HepG2 (cell line): ENCODE data around the gene MTHFD2. TPM values are rescaled to one million over a fixed set of nuclear protein-coding genes. Genes with fewer than 3 reads are reported as not detected.

Source experiments
- ATAC-seq: fragments of 200-7000 bp; cut with Tn5 transposase; 3 replicates; pipeline ENCODE4 v1.9.1; 2020; ENCODE audit warnings: mild to moderate bottlenecking, moderate library complexity
- BruUV-seq: library from RNA; stranded (reverse); fragments of 400-500 nt; replicated peaks from 2 replicates; lab custom pipeline; 2021; lab: Mats Ljungman, UMichigan
- CTCF ChIA-PET: fragments of 300-600 bp; formaldehyde crosslinking; extraction: SDS; loops from one replicate; lab custom pipeline; 2021; ENCODE audit warnings: low total read pairs, inconsistent platforms, low intra/inter-chr PET ratio; lab: Yijun Ruan, JAX
- POLR2A ChIA-PET: fragments of 350-600 bp; sonication (Branson Sonifier 250); formaldehyde crosslinking; loops from one replicate; lab custom pipeline; 2020; ENCODE audit warnings: antibody characterized with exemption, inconsistent platforms; lab: Yijun Ruan, JAX
- DNase-seq: peaks from one replicate; pipeline ENCODE4 v3.0.0-alpha.2; 2015; ENCODE audit warnings: low spot score
- FAIRE-seq: peaks from 3 replicates; lab custom pipeline; 2011; peaks lifted over from hg19 to GRCh38; lab: Jason Lieb, UNC
- H2AFZ ChIP-seq: one replicate; pipeline ENCODE4 v1.6.1; 2011; ENCODE audit warnings: low read length, inconsistent platforms
- H3K27ac ChIP-seq: fragments of 300-600 bp; 3 replicates; pipeline ENCODE4 v1.8.0; 2011; ENCODE audit warnings: mixed run types, mild to moderate bottlenecking, mixed read lengths, low read length, inconsistent platforms; ENCODE audit not compliant: insufficient read depth; ENCODE audit errors: extremely low read length
- H3K27me3 ChIP-seq, 2 experiments: fragments of 200-600 bp in 1 of 2; 2 replicates in 1 of 2; 3 replicates in 1 of 2; pipeline versions ENCODE4 v1.6.0 to v1.8.0; 2011; ENCODE audit warnings: low read length in 2 of 2, mild to moderate bottlenecking in 2 of 2, moderate library complexity in 2 of 2, inconsistent platforms in 1 of 2; ENCODE audit not compliant: insufficient read depth in 2 of 2, control insufficient read depth in 1 of 2
- H3K36me3 ChIP-seq, 2 experiments: fragments of 200-600 bp in 1 of 2; replicated peaks in 1 of 2; 2 replicates in 1 of 2; 3 replicates in 1 of 2; pipeline versions ENCODE4 v1.5.1 to v1.8.0; 2011; ENCODE audit warnings: low read length in 2 of 2, inconsistent platforms in 1 of 2; ENCODE audit not compliant: insufficient read depth in 2 of 2, control insufficient read depth in 1 of 2
- H3K4me1 ChIP-seq: 2 replicates; pipeline ENCODE4 v1.5.1; 2012; ENCODE audit warnings: low read length, inconsistent platforms; ENCODE audit not compliant: insufficient read depth
- H3K4me2 ChIP-seq: 2 replicates; pipeline ENCODE4 v1.6.0; 2011; ENCODE audit warnings: low read depth, low read length, inconsistent platforms
- H3K4me3 ChIP-seq, 3 experiments: fragments of 200-600 bp in 1 of 3; sonication (generic), shearing (Covaris generic) in 1 of 3; replicated peaks in 1 of 3; 2 replicates each; pipeline ENCODE4 v1.5.1; 2011 to 2016; ENCODE audit warnings: low read length in 3 of 3, inconsistent platforms in 2 of 3, low read depth in 2 of 3, mild to moderate bottlenecking in 2 of 3, control low read depth in 1 of 3, mixed read lengths in 1 of 3; ENCODE audit not compliant: insufficient read depth in 1 of 3
- H3K79me2 ChIP-seq: one replicate; pipeline ENCODE4 v1.6.1; 2011; ENCODE audit warnings: low read length, inconsistent platforms; ENCODE audit not compliant: insufficient read depth
- H3K9ac ChIP-seq: 2 replicates; pipeline ENCODE4 v1.6.0; 2011; ENCODE audit warnings: mild to moderate bottlenecking, low read depth, low read length, inconsistent platforms; ENCODE audit not compliant: insufficient read depth
- H3K9me3 ChIP-seq: 2 replicates; pipeline ENCODE4 v1.5.1; 2012; ENCODE audit warnings: mild to moderate bottlenecking, low read length
- H4K20me1 ChIP-seq: 2 replicates; pipeline ENCODE4 v1.6.0; 2011; ENCODE audit warnings: inconsistent platforms, mild to moderate bottlenecking, low read length, moderate library complexity; ENCODE audit not compliant: insufficient read depth
- ERF ChIP-seq: IDR thresholded peaks from 2 replicates; pipeline ENCODE4 v1.6.1; 2018; ENCODE audit warnings: missing biosample characterization, missing genetic modification reagents
- ESRRA ChIP-seq: sonication (generic); formaldehyde crosslinking; IDR thresholded peaks from 2 replicates; pipeline ENCODE4 v1.5.1; 2020; ENCODE audit warnings: mild to moderate bottlenecking, low read depth, missing genetic modification reagents
- ETV5 ChIP-seq: IDR thresholded peaks from 2 replicates; pipeline ENCODE4 v1.6.1; 2018; ENCODE audit warnings: missing biosample characterization, missing genetic modification reagents, inconsistent platforms, borderline replicate concordance
- FOXJ3 ChIP-seq: sonication (generic); formaldehyde crosslinking; IDR thresholded peaks from 2 replicates; pipeline ENCODE4 v1.4.0; 2020; ENCODE audit warnings: missing genetic modification reagents, mild to moderate bottlenecking, borderline replicate concordance
- KDM2A ChIP-seq: sonication (generic); formaldehyde crosslinking; IDR thresholded peaks from 2 replicates; pipeline ENCODE4 v1.4.0; 2020; ENCODE audit warnings: low read depth, missing genetic modification reagents, borderline replicate concordance
- MEF2D ChIP-seq: sonication (generic); formaldehyde crosslinking; IDR thresholded peaks from 2 replicates; pipeline ENCODE4 v1.5.1; 2020; ENCODE audit warnings: mild to moderate bottlenecking, missing genetic modification reagents
- NRL ChIP-seq: sonication (generic); formaldehyde crosslinking; IDR thresholded peaks from 2 replicates; pipeline ENCODE4 v1.5.0; 2020; ENCODE audit warnings: missing genetic modification reagents, mild to moderate bottlenecking, moderate library complexity, borderline replicate concordance
- RBAK ChIP-seq: sonication (generic); formaldehyde crosslinking; IDR thresholded peaks from 2 replicates; pipeline ENCODE4 v1.5.1; 2020; ENCODE audit warnings: mild to moderate bottlenecking, missing genetic modification reagents
- RBFOX2 ChIP-seq: fragments of 200-400 bp; formaldehyde crosslinking; IDR thresholded peaks from 2 replicates; pipeline ENCODE4 v1.6.1; 2017; ENCODE audit warnings: low read depth, mild to moderate bottlenecking, low read length
- RFX5 ChIP-seq: IDR thresholded peaks from 2 replicates; pipeline ENCODE4 v1.6.1; 2011; ENCODE audit warnings: low read depth, low read length, improper control_type of control experiment
- ZBTB8A ChIP-seq: sonication (generic); formaldehyde crosslinking; IDR thresholded peaks from 2 replicates; pipeline ENCODE4 v1.4.0; 2020; ENCODE audit warnings: mild to moderate bottlenecking, low read depth, missing genetic modification reagents, borderline replicate concordance
- ZNF136 ChIP-seq: sonication (generic); formaldehyde crosslinking; IDR thresholded peaks from 2 replicates; pipeline ENCODE4 v1.8.1; 2022; ENCODE audit warnings: low read depth, mild to moderate bottlenecking, moderate library complexity, missing genetic modification reagents
- ZNF160 ChIP-seq: sonication (generic); formaldehyde crosslinking; IDR thresholded peaks from 2 replicates; pipeline ENCODE4 v1.8.0; 2022; ENCODE audit warnings: mild to moderate bottlenecking, inconsistent platforms, missing genetic modification reagents
- ZNF788 ChIP-seq: sonication (generic); formaldehyde crosslinking; IDR thresholded peaks from 2 replicates; pipeline ENCODE4 v1.5.0; 2020; ENCODE audit warnings: mild to moderate bottlenecking, missing genetic modification reagents, borderline replicate concordance
- ZSCAN5A ChIP-seq: sonication (generic); formaldehyde crosslinking; IDR thresholded peaks from 2 replicates; pipeline ENCODE4 v1.8.0; 2022; ENCODE audit warnings: mild to moderate bottlenecking, missing genetic modification reagents, borderline replicate concordance
- WGBS: methylation state at CpG from one replicate; pipeline ENCODE4 v1.1.6; 2017; ENCODE audit warnings: low lambda C conversion rate; 5-methylcytosine and 5-hydroxymethylcytosine counted together
- in situ Hi-C: cut with HindIII; loops from 2 replicates; pipeline ENCODE4 v1.10.0; 2017; ENCODE audit warnings: low pct_unique_long_range_greater_than_20kb; ENCODE audit not compliant: extremely low pct_ligation_motif_present
- intact Hi-C: fragments of 100-400 bp; cut with micrococcal nuclease; formaldehyde crosslinking; loops from one replicate; pipeline ENCODE4 v1.10.0; 2022; ENCODE audit not compliant: unreplicated experiment
- polyA plus RNA-seq, 8 experiments: library from polyadenylated mRNA; depleted of rRNA in 3 of 8; stranded (reverse) in 7 of 8; unstranded in 1 of 8; fragments of >200 nt; fragmentation: Illumina TruSeq in 4 of 8; extraction: Trizol in 4 of 8; gene quantifications; 2 replicates each; pipeline versions ENCODE4 v1.2.1 to v1.2.3, GENCODE V29; 2011 to 2016; ENCODE audit warnings: low read depth in 4 of 8, missing spikeins in 1 of 8, mixed read lengths in 1 of 8; ENCODE audit not compliant: insufficient read depth in 1 of 8
- total RNA-seq, 5 experiments: library from RNA; depleted of rRNA; stranded (reverse); fragments of >200 nt; fragmentation: Illumina TruSeq; extraction: Trizol; gene quantifications; 2 replicates each; pipeline ENCODE4 v1.2.3, GENCODE V29; 2016; ENCODE audit warnings: low read depth in 1 of 5
- TF ChIP-seq, protein P1 (sequence below): IDR thresholded peaks from 2 replicates; pipeline ENCODE4 v1.6.1; 2016
- TF ChIP-seq, protein P2 (sequence below): sonication (generic); formaldehyde crosslinking; IDR thresholded peaks from 2 replicates; pipeline ENCODE4 v1.5.0; 2020; ENCODE audit warnings: mild to moderate bottlenecking, missing genetic modification reagents, borderline replicate concordance

MTHFD2 gene
- total and polyA plus RNA-seq, 2 of the 13 experiments (the other 11 are each of a cell fraction or from before 2014, with no cell fraction given), result 188 to 269 TPM

- POLR2A ChIA-PET, result no interaction called here
- in situ Hi-C loops, result loop anchor here (5.0 kb wide), 1 partner anchor 77 kb away; no protein-coding TSS in a partner anchor
- no peak overlapping the region for H2AFZ ChIP-seq
- peaks cover 9% of the 10 kb centered on the region; the same call in 1 of the 2 replicates for H3K4me1 ChIP-seq
- H3K27me3 ChIP-seq, result peaks cover 3 to 22% of the 10 kb centered on the region in 2 experiments; a peak in 3 of 5 replicates
- no peak overlapping the region for H3K4me3 ChIP-seq
- FAIRE-seq (no peak), ATAC-seq (no peak), DNase-seq (no peak)
- no peaks in the 10 kb centered on the region for H3K79me2 ChIP-seq
- intact Hi-C loops, result no loop called here
- CTCF ChIA-PET, result interaction anchor here (1.8 kb wide), 1 partner anchor 10 kb away, joined by 9 read pairs; no protein-coding TSS in a partner anchor
- no peaks in the 10 kb centered on the region for H4K20me1 ChIP-seq
- no TSS peak for BruUV-seq
- H3K36me3 ChIP-seq, result no peaks in the 10 kb centered on the region
- no peak overlapping the region for H3K27ac ChIP-seq
- no peaks in the 10 kb centered on the region for H3K9me3 ChIP-seq
- 19% methylated on average over 2 of the region's 2 CpGs for WGBS
- no peak overlapping the region for H3K9ac ChIP-seq
- H3K4me2 ChIP-seq, result no peak overlapping the region
- no peak for TF ChIP-seq ZSCAN5A (CRISPR knock-in tag)
- no peak for TF ChIP-seq MEF2D (CRISPR knock-in tag)
- TF ChIP-seq, protein P1, sequence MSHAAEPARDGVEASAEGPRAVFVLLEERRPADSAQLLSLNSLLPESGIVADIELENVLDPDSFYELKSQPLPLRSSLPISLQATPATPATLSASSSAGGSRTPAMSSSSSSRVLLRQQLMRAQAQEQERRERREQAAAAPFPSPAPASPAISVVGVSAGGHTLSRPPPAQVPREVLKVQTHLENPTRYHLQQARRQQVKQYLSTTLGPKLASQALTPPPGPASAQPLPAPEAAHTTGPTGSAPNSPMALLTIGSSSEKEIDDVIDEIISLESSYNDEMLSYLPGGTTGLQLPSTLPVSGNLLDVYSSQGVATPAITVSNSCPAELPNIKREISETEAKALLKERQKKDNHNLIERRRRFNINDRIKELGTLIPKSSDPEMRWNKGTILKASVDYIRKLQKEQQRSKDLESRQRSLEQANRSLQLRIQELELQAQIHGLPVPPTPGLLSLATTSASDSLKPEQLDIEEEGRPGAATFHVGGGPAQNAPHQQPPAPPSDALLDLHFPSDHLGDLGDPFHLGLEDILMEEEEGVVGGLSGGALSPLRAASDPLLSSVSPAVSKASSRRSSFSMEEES (CRISPR knock-in tag), result no peak
- no peak for TF ChIP-seq ZNF136 (CRISPR knock-in tag)
- no peak for TF ChIP-seq RBAK (CRISPR knock-in tag)
- TF ChIP-seq RBFOX2, result no peak
- TF ChIP-seq, protein P2, sequence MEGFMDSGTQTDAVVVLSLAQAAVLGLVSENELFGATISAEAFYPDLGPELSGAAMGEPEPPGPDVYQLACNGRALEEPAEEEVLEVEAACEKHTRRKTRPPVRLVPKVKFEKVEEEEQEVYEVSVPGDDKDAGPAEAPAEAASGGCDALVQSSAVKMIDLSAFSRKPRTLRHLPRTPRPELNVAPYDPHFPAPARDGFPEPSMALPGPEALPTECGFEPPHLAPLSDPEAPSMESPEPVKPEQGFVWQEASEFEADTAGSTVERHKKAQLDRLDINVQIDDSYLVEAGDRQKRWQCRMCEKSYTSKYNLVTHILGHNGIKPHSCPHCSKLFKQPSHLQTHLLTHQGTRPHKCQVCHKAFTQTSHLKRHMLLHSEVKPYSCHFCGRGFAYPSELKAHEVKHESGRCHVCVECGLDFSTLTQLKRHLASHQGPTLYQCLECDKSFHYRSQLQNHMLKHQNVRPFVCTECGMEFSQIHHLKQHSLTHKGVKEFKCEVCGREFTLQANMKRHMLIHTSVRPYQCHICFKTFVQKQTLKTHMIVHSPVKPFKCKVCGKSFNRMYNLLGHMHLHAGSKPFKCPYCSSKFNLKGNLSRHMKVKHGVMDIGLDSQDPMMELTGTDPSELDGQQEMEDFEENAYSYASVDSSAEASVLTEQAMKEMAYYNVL (CRISPR knock-in tag), result no peak
- TF ChIP-seq ZBTB8A (CRISPR knock-in tag), result no peak
- TF ChIP-seq KDM2A (CRISPR knock-in tag), result no peak
- TF ChIP-seq ESRRA, result no peak
- no peak for TF ChIP-seq ETV5
- TF ChIP-seq FOXJ3 (CRISPR knock-in tag), result no peak
- TF ChIP-seq ERF (CRISPR knock-in tag), result no peak
- no peak for TF ChIP-seq NRL
- no peak for TF ChIP-seq ZNF788 (CRISPR knock-in tag)
- no peak for TF ChIP-seq RFX5
- no peak for TF ChIP-seq ZNF160 (CRISPR knock-in tag)
Observed at GRCh38 chr2:74260495-74260894, 62.1 kb downstream of the MTHFD2 start.
